HEK293 (cell line): ENCODE results near the gene FAM216A.

Source experiments
- BCL11A ChIP-seq: fragments of 450-650 bp; formaldehyde crosslinking; IDR thresholded peaks from 2 replicates; pipeline ENCODE4 v1.5.1; 2016; ENCODE audit warnings: low read depth, missing biosample characterization, missing genetic modification characterization
- FEZF1 ChIP-seq: fragments of 450-650 bp; formaldehyde crosslinking; IDR thresholded peaks from 2 replicates; pipeline ENCODE4 v1.5.1; 2016; ENCODE audit warnings: missing biosample characterization, missing genetic modification characterization
- HIC1 ChIP-seq: fragments of 450-650 bp; formaldehyde crosslinking; IDR thresholded peaks from 2 replicates; pipeline ENCODE4 v1.5.1; 2016; ENCODE audit warnings: missing biosample characterization, missing genetic modification characterization
- PRDM4 ChIP-seq: fragments of 450-650 bp; formaldehyde crosslinking; IDR thresholded peaks from 2 replicates; pipeline ENCODE4 v1.5.1; 2017; ENCODE audit warnings: missing biosample characterization, missing genetic modification characterization
- RBAK ChIP-seq: fragments of 450-650 bp; formaldehyde crosslinking; IDR thresholded peaks from 2 replicates; pipeline ENCODE4 v1.5.1; 2016; ENCODE audit warnings: missing biosample characterization, missing genetic modification characterization
- SCRT2 ChIP-seq: fragments of 450-650 bp; formaldehyde crosslinking; IDR thresholded peaks from 2 replicates; pipeline ENCODE4 v1.5.1; 2016; ENCODE audit warnings: missing biosample characterization, missing genetic modification characterization
- ZBTB6 ChIP-seq: fragments of 450-650 bp; formaldehyde crosslinking; IDR thresholded peaks from 2 replicates; pipeline ENCODE4 v1.5.1; 2017; ENCODE audit warnings: missing biosample characterization, missing genetic modification characterization
- ZBTB7A ChIP-seq: fragments of 450-650 bp; formaldehyde crosslinking; IDR thresholded peaks from 2 replicates; pipeline ENCODE4 v1.5.1; 2016; ENCODE audit warnings: low read depth, missing biosample characterization, missing genetic modification characterization
- ZEB2 ChIP-seq: fragments of 450-650 bp; formaldehyde crosslinking; IDR thresholded peaks from 2 replicates; pipeline ENCODE4 v1.5.1; 2016; ENCODE audit warnings: missing biosample characterization, missing genetic modification characterization
- ZFHX2 ChIP-seq: fragments of 450-650 bp; formaldehyde crosslinking; conservative IDR thresholded peaks from 2 replicates; pipeline ENCODE4 v1.5.1; 2016; ENCODE audit warnings: missing biosample characterization, missing genetic modification characterization
- ZFP37 ChIP-seq: fragments of 450-650 bp; formaldehyde crosslinking; IDR thresholded peaks from 2 replicates; pipeline ENCODE4 v1.5.1; 2016; ENCODE audit warnings: missing biosample characterization, missing genetic modification characterization
- ZNF133 ChIP-seq: fragments of 450-650 bp; formaldehyde crosslinking; IDR thresholded peaks from 2 replicates; pipeline ENCODE4 v1.5.1; 2016; ENCODE audit warnings: missing biosample characterization, missing genetic modification characterization
- ZNF138 ChIP-seq: fragments of 450-650 bp; formaldehyde crosslinking; IDR thresholded peaks from 2 replicates; pipeline ENCODE4 v1.5.1; 2016; ENCODE audit warnings: missing biosample characterization, missing genetic modification characterization, borderline replicate concordance
- ZNF146 ChIP-seq: fragments of 450-650 bp; formaldehyde crosslinking; IDR thresholded peaks from 2 replicates; pipeline ENCODE4 v1.5.1; 2016; ENCODE audit warnings: missing biosample characterization, missing genetic modification characterization
- ZNF184 ChIP-seq: fragments of 450-650 bp; IDR thresholded peaks from 2 replicates; pipeline ENCODE4 v1.5.1; 2018; ENCODE audit warnings: missing biosample characterization, mild to moderate bottlenecking, missing genetic modification characterization
- ZNF223 ChIP-seq: fragments of 450-650 bp; formaldehyde crosslinking; IDR thresholded peaks from 2 replicates; pipeline ENCODE4 v1.5.1; 2016; ENCODE audit warnings: missing biosample characterization, missing genetic modification characterization
- ZNF239 ChIP-seq: fragments of 450-650 bp; formaldehyde crosslinking; IDR thresholded peaks from 2 replicates; pipeline ENCODE4 v1.5.1; 2016; ENCODE audit warnings: missing biosample characterization, missing genetic modification characterization
- ZNF280D ChIP-seq: fragments of 450-650 bp; formaldehyde crosslinking; IDR thresholded peaks from 2 replicates; pipeline ENCODE4 v1.5.1; 2016; ENCODE audit warnings: missing biosample characterization, missing genetic modification characterization
- ZNF335 ChIP-seq: fragments of 450-650 bp; formaldehyde crosslinking; conservative IDR thresholded peaks from 2 replicates; pipeline ENCODE4 v1.5.1; 2016; ENCODE audit warnings: missing biosample characterization, missing genetic modification characterization
- ZNF433 ChIP-seq: fragments of 450-650 bp; formaldehyde crosslinking; IDR thresholded peaks from 2 replicates; pipeline ENCODE4 v1.5.1; 2016; ENCODE audit warnings: missing biosample characterization, missing genetic modification characterization, low read depth
- ZNF501 ChIP-seq: fragments of 450-650 bp; formaldehyde crosslinking; IDR thresholded peaks from 2 replicates; pipeline ENCODE4 v1.5.1; 2016; ENCODE audit warnings: missing biosample characterization, missing genetic modification characterization
- ZNF510 ChIP-seq: fragments of 450-650 bp; formaldehyde crosslinking; IDR thresholded peaks from 2 replicates; pipeline ENCODE4 v1.5.1; 2018; ENCODE audit warnings: mild to moderate bottlenecking, missing genetic modification characterization, missing biosample characterization; ENCODE audit not compliant: insufficient replicate concordance
- ZNF555 ChIP-seq: fragments of 450-650 bp; formaldehyde crosslinking; conservative IDR thresholded peaks from 2 replicates; pipeline ENCODE4 v1.5.1; 2017; ENCODE audit warnings: missing biosample characterization, mild to moderate bottlenecking, missing genetic modification characterization, inconsistent platforms
- ZNF623 ChIP-seq: fragments of 450-650 bp; formaldehyde crosslinking; IDR thresholded peaks from 2 replicates; pipeline ENCODE4 v1.5.1; 2016; ENCODE audit warnings: missing biosample characterization, missing genetic modification characterization
- ZNF624 ChIP-seq: fragments of 450-650 bp; formaldehyde crosslinking; IDR thresholded peaks from 2 replicates; pipeline ENCODE4 v1.5.1; 2017; ENCODE audit warnings: missing biosample characterization, missing genetic modification characterization
- ZNF704 ChIP-seq: fragments of 450-650 bp; formaldehyde crosslinking; IDR thresholded peaks from 2 replicates; pipeline ENCODE4 v1.5.1; 2016; ENCODE audit warnings: missing biosample characterization, missing genetic modification characterization
- ZNF792 ChIP-seq: fragments of 450-650 bp; formaldehyde crosslinking; IDR thresholded peaks from 2 replicates; pipeline ENCODE4 v1.5.1; 2016; ENCODE audit warnings: missing biosample characterization, missing genetic modification characterization
- ZSCAN23 ChIP-seq: fragments of 450-650 bp; formaldehyde crosslinking; IDR thresholded peaks from 2 replicates; pipeline ENCODE4 v1.5.1; 2016; ENCODE audit warnings: missing biosample characterization, missing genetic modification characterization
- ZXDB ChIP-seq: fragments of 450-650 bp; formaldehyde crosslinking; IDR thresholded peaks from 2 replicates; pipeline ENCODE4 v1.5.1; 2016; ENCODE audit warnings: missing biosample characterization, missing genetic modification characterization

FAM216A gene

GRCh38 chr12:110501752-110502738, 33.4 kb downstream of the FAM216A start, which contains the start of the genes RAD9B and VPS29 (continued):
- TF ChIP-seq ZNF133 (tag by site-specific recombination) (no peak), PRDM4 (tag by site-specific recombination) (peak; percentile 25; the same call in 1 of the 2 replicates), RBAK (tag by site-specific recombination) (no peak), ZNF138 (tag by site-specific recombination) (no peak), ZNF433 (no peak), ZNF510 (tag by site-specific recombination) (no peak), ZNF704 (tag by site-specific recombination) (no peak), ZNF223 (tag by site-specific recombination) (no peak), ZNF555 (tag by site-specific recombination) (no peak), ZXDB (tag by site-specific recombination) (peak; percentile 98), ZNF624 (0 out of 2 replicates have a peak, but pooled peaks have one; percentile 42), ZBTB7A (tag by site-specific recombination) (0 out of 2 replicates have a peak, but pooled peaks have one; percentile 55), ZBTB6 (tag by site-specific recombination) (peak; percentile 46; the same call in 1 of the 2 replicates), ZNF792 (tag by site-specific recombination) (0 out of 2 replicates have a peak, but pooled peaks have one; percentile 52), ZNF335 (tag by site-specific recombination) (peak; percentile 88), ZEB2 (tag by site-specific recombination) (peak; percentile 84), BCL11A (tag by site-specific recombination) (peak; percentile 63; the same call in 1 of the 2 replicates), ZNF501 (tag by site-specific recombination) (peak; percentile 89), SCRT2 (tag by site-specific recombination) (peak; percentile 97), ZNF146 (tag by site-specific recombination) (peak; percentile 22; the same call in 1 of the 2 replicates), ZNF184 (tag by site-specific recombination) (0 out of 2 replicates have a peak, but pooled peaks have one; percentile 44), ZNF280D (tag by site-specific recombination) (peak; percentile 72; the same call in 1 of the 2 replicates), ZFHX2 (tag by site-specific recombination) (peak; percentile 92), ZSCAN23 (0 out of 2 replicates have a peak, but pooled peaks have one; percentile 17), ZNF239 (tag by site-specific recombination) (0 out of 2 replicates have a peak, but pooled peaks have one; percentile 13), ZNF623 (tag by site-specific recombination) (peak; percentile 6; the same call in 1 of the 2 replicates), HIC1 (tag by site-specific recombination) (peak; percentile 89), ZFP37 (tag by site-specific recombination) (peak; percentile 94), FEZF1 (tag by site-specific recombination) (peak; percentile 3; the same call in 1 of the 2 replicates)
